ENCODE data around the gene DCAF15. TPM values are rescaled to one million over a fixed set of nuclear protein-coding genes. Genes with fewer than 3 reads are reported as not detected.

DCAF15 gene
- total RNA-seq, 2 experiments from 2014 or later = 82.5 to 94.3 TPM

Other genes starting within 250 kb of the DCAF15 start
- 10 to 100 TPM; 51.7 to 59.3 TPM for gene MRI1, start 188.0 kb upstream of the DCAF15 start, total RNA-seq
- gene C19orf53, start 178.1 kb upstream of the DCAF15 start, total RNA-seq = 10 to 100 TPM; 77.7 to 94.0 TPM
- gene ZSWIM4, start 157.1 kb upstream of the DCAF15 start, total RNA-seq = 1 to 10 TPM; 8.1 to 8.4 TPM
- 1 to 10 TPM; 1.1 to 2.8 TPM for gene NANOS3, start 75.4 kb upstream of the DCAF15 start, total RNA-seq
- gene BRME1, start 46.4 kb upstream of the DCAF15 start, total RNA-seq = 1 to 10 TPM; 4.1 to 4.4 TPM
- gene CC2D1A, start 46.3 kb upstream of the DCAF15 start, total RNA-seq = 10 to 100 TPM; 34.0 to 35.1 TPM
- gene PODNL1, start 14.1 kb upstream of the DCAF15 start, total RNA-seq = under 1 TPM; 0.29 to 0.47 TPM
- gene RFX1, start 53.8 kb downstream of the DCAF15 start, total RNA-seq = 10 to 100 TPM; 16.0 to 17.8 TPM
- gene RLN3, start 75.6 kb downstream of the DCAF15 start, total RNA-seq = not detected
- gene IL27RA, start 79.3 kb downstream of the DCAF15 start, total RNA-seq = 10 to 100 TPM; 29.7 to 60.3 TPM
- gene PALM3, start 109.6 kb downstream of the DCAF15 start, total RNA-seq = not detected
- 1 to 10 TPM; 1.4 to 2.4 TPM for gene MISP3, start 120.3 kb downstream of the DCAF15 start, total RNA-seq
- gene C19orf67, start 133.3 kb downstream of the DCAF15 start, total RNA-seq = not detected
- gene SAMD1, start 138.2 kb downstream of the DCAF15 start, total RNA-seq = 10 to 100 TPM; 60.4 to 81.9 TPM
- 10 to 100 TPM; 42.3 to 65.4 TPM for gene PRKACA, start 165.3 kb downstream of the DCAF15 start, total RNA-seq
- gene ASF1B, start 184.1 kb downstream of the DCAF15 start, total RNA-seq = 100 to 1,000 TPM; 117 to 124 TPM